WERI-Rb-1 (cell line): ENCODE data around the gene MTSS2.

Source experiments
- DNase-seq: peaks from one replicate; pipeline ENCODE4 v3.0.0-alpha.2; 2020
- H3K27ac ChIP-seq: fragments of 250-450 bp; sonication (Bioruptor Pico); 2 replicates; pipeline ENCODE4 v1.5.1; 2020; ENCODE audit warnings: mild to moderate bottlenecking, moderate library complexity
- H3K27me3 ChIP-seq: fragments of 250-450 bp; sonication (Bioruptor Pico); 2 replicates; pipeline ENCODE4 v1.5.1; 2021; ENCODE audit warnings: mild to moderate bottlenecking, low read depth, moderate library complexity; ENCODE audit not compliant: insufficient read depth, severe bottlenecking
- H3K36me3 ChIP-seq: fragments of 250-450 bp; sonication (Bioruptor Pico); 2 replicates; pipeline ENCODE4 v1.5.1; 2020; ENCODE audit warnings: mild to moderate bottlenecking, moderate library complexity
- H3K4me3 ChIP-seq: 2 replicates; pipeline ENCODE4 v1.5.1; 2011; ENCODE audit warnings: low read depth, mild to moderate bottlenecking, control low read depth, low read length
- H3K9me3 ChIP-seq: fragments of 250-450 bp; sonication (Bioruptor Pico); 2 replicates; pipeline ENCODE4 v1.5.1; 2021; ENCODE audit warnings: mild to moderate bottlenecking, moderate library complexity; ENCODE audit not compliant: severe bottlenecking
- CTCF ChIP-seq: IDR thresholded peaks from 2 replicates; pipeline ENCODE4 v1.5.1; 2011; ENCODE audit warnings: low read depth, mild to moderate bottlenecking, control low read depth, inconsistent platforms, low read length

The MTSS2 gene

GRCh38 chr16:70692873-70693671 is 7.2 kb upstream of the MTSS2 start:
- H3K4me3 ChIP-seq, result no peak overlapping the region
- no peak for TF ChIP-seq CTCF
- H3K36me3 ChIP-seq, result peaks cover 1% of the 10 kb centered on the region; the same call in 1 of the 2 replicates
- H3K27me3 ChIP-seq, result no peaks in the 10 kb centered on the region
- no peaks in the 10 kb centered on the region for H3K9me3 ChIP-seq
- H3K27ac ChIP-seq, result peak overlapping the region; percentile 68
- peak; percentile 47 for DNase-seq

GRCh38 chr16:70692130-70692872 is 6.4 kb upstream of the MTSS2 start:
- Histone ChIP-seq H3K9me3 (no peaks in the 10 kb centered on the region), H3K27ac (peak overlapping the region; percentile 68), H3K36me3 (no peaks in the 10 kb centered on the region), H3K4me3 (no peak overlapping the region), H3K27me3 (no peaks in the 10 kb centered on the region)
- TF ChIP-seq CTCF, result no peak
- no peak for DNase-seq

GRCh38 chr16:70691223-70692129 is 5.6 kb upstream of the MTSS2 start:
- no peak for TF ChIP-seq CTCF
- H3K9me3 ChIP-seq, result no peaks in the 10 kb centered on the region
- no peaks in the 10 kb centered on the region for H3K36me3 ChIP-seq
- no peak overlapping the region for H3K4me3 ChIP-seq
- no peak overlapping the region; the same call in 1 of the 2 replicates for H3K27ac ChIP-seq
- no peaks in the 10 kb centered on the region for H3K27me3 ChIP-seq
- no peak for DNase-seq

- no peak overlapping the region for H3K27ac ChIP-seq
- no peak for DNase-seq
- H3K36me3 ChIP-seq, result no peaks in the 10 kb centered on the region
Measured at GRCh38 chr16:70689970-70690891, 4.4 kb upstream of the MTSS2 start.

More at GRCh38 chr16:70689970-70690891, 4.4 kb upstream of the MTSS2 start:
- Histone ChIP-seq H3K4me3 (no peak overlapping the region), H3K27me3 (no peaks in the 10 kb centered on the region), H3K9me3 (no peaks in the 10 kb centered on the region)
- no peak for TF ChIP-seq CTCF
